GM12891 (cell line): ENCODE results near the gene OPCML.

ENCODE experiments used
- PAX5 ChIP-seq: IDR thresholded peaks from 2 replicates; pipeline ENCODE4 v1.6.1; 2011; ENCODE audit warnings: low read length, moderate library complexity, mild to moderate bottlenecking; ENCODE audit not compliant: insufficient read depth, severe bottlenecking
- POLR2A ChIP-seq: IDR thresholded peaks from 2 replicates; pipeline ENCODE4 v1.6.1; 2011; ENCODE audit warnings: low read depth, low read length, control low read depth
- POLR2AphosphoS5 ChIP-seq: IDR thresholded peaks from 2 replicates; pipeline ENCODE4 v1.6.1; 2011; ENCODE audit warnings: low read depth, low read length, control low read depth
- POU2F2 ChIP-seq: IDR thresholded peaks from 2 replicates; pipeline ENCODE4 v1.6.1; 2011; ENCODE audit warnings: low read depth, mild to moderate bottlenecking, control low read depth, low read length, moderate library complexity
- SPI1 ChIP-seq: IDR thresholded peaks from 2 replicates; pipeline ENCODE4 v1.6.1; 2011; ENCODE audit warnings: low read depth, low read length, control low read depth
- TAF1 ChIP-seq: IDR thresholded peaks from 2 replicates; pipeline ENCODE4 v1.6.1; 2011; ENCODE audit warnings: low read depth, low read length, control low read depth

GRCh38 chr11:133173810-133174412, 358.4 kb downstream of the OPCML start:
- no peak for TF ChIP-seq POLR2A
- TF ChIP-seq POLR2AphosphoS5, result no peak
- no peak for TF ChIP-seq SPI1
- no peak for TF ChIP-seq TAF1
- TF ChIP-seq PAX5, result no peak
- no peak for TF ChIP-seq POU2F2
